Choroid plexus epithelial cell (primary cell): ENCODE results near the gene PRKAA1.
A peak's percentile ranks its signal among the peaks of the same experiment; 100 is the strongest.
"Not testable (repeated sequence)": the region's sequence is repeated elsewhere in the genome, so short reads cannot be mapped to it uniquely, and the experiment has no call there.

Source experiments
- DNase-seq: peaks from one replicate; pipeline ENCODE4 v3.0.0-alpha.2; 2010; ENCODE audit warnings: low read depth
- H3K4me3 ChIP-seq: 2 replicates; pipeline ENCODE4 v1.5.1; 2011; ENCODE audit warnings: low read depth, mild to moderate bottlenecking, control low read depth, low read length, moderate library complexity
- CTCF ChIP-seq: conservative IDR thresholded peaks from 2 replicates; pipeline ENCODE4 v1.5.1; 2011; ENCODE audit warnings: low read depth, mild to moderate bottlenecking, control low read depth, inconsistent platforms, low read length, moderate library complexity

PRKAA1 gene

GRCh38 chr5:40797273-40798011 lies 732 bp downstream of the PRKAA1 start:
- peak overlapping the region; percentile 94 for H3K4me3 ChIP-seq
- peak; percentile 86 for DNase-seq
- no peak for TF ChIP-seq CTCF

- TF ChIP-seq CTCF: no peak
- peak overlapping the region; percentile 94 for H3K4me3 ChIP-seq
- peak; percentile 68 for DNase-seq
These were observed 1.7 kb downstream of the PRKAA1 start for GRCh38 chr5:40796487-40796889.

- H3K4me3 ChIP-seq, DNase-seq: not testable (repeated sequence)
These were observed 3.3 kb downstream of the PRKAA1 start for GRCh38 chr5:40794877-40795276.

GRCh38 chr5:40794340-40794739 lies 3.8 kb downstream of the PRKAA1 start:
- H3K4me3 ChIP-seq, DNase-seq: not testable (repeated sequence)

GRCh38 chr5:40792691-40793090 lies 5.5 kb downstream of the PRKAA1 start:
- DNase-seq, H3K4me3 ChIP-seq: not testable (repeated sequence)

- no peak for TF ChIP-seq CTCF
- H3K4me3 ChIP-seq: no peak overlapping the region
- peak; percentile 29 for DNase-seq
These were observed 6.4 kb downstream of the PRKAA1 start for GRCh38 chr5:40791715-40792139.

- TF ChIP-seq CTCF: no peak
- no peak overlapping the region for H3K4me3 ChIP-seq
- peak; percentile 41 for DNase-seq
These were observed 7.1 kb downstream of the PRKAA1 start for GRCh38 chr5:40790947-40791593.

GRCh38 chr5:40788941-40789340 lies 9.2 kb downstream of the PRKAA1 start:
- not testable (repeated sequence) for H3K4me3 ChIP-seq, DNase-seq

GRCh38 chr5:40787986-40788385 lies 10.2 kb downstream of the PRKAA1 start:
- no peak for DNase-seq
- TF ChIP-seq CTCF: no peak
- H3K4me3 ChIP-seq: no peak overlapping the region

- not testable (repeated sequence) for H3K4me3 ChIP-seq, DNase-seq
These were observed 11.5 kb downstream of the PRKAA1 start for GRCh38 chr5:40786664-40787063.
